Nephron progenitor cell (in vitro differentiated cells): Measurements from ENCODE around the gene SLC16A13.

Source experiments
- DNase-seq: peaks from one replicate; pipeline ENCODE4 v3.0.0; 2021
- H3K27ac Mint-ChIP-seq: 2 replicates; pipeline ENCODE4 v1.8.0; 2021; ENCODE audit warnings: mild to moderate bottlenecking, moderate library complexity, mixed read lengths
- H3K27me3 Mint-ChIP-seq: 2 replicates; pipeline ENCODE4 v1.8.0; 2021; ENCODE audit warnings: mild to moderate bottlenecking, low read depth, mixed read lengths; ENCODE audit not compliant: poor library complexity
- H3K36me3 Mint-ChIP-seq: 2 replicates; pipeline ENCODE4 v1.8.0; 2021; ENCODE audit warnings: low read depth, mixed read lengths
- H3K4me1 Mint-ChIP-seq: 2 replicates; pipeline ENCODE4 v1.8.0; 2021; ENCODE audit warnings: mixed read lengths
- H3K4me3 Mint-ChIP-seq: 2 replicates; pipeline ENCODE4 v1.8.0; 2021; ENCODE audit warnings: mild to moderate bottlenecking, moderate library complexity, mixed read lengths
- H3K9me3 Mint-ChIP-seq: 2 replicates; pipeline ENCODE4 v1.8.0; 2021; ENCODE audit warnings: mild to moderate bottlenecking, moderate library complexity, mixed read lengths
- TF ChIP-seq, protein P1 (sequence below): fragments of 200-600 bp; sonication (generic); IDR thresholded peaks from 2 replicates; pipeline ENCODE4 v1.5.0; 2021; ENCODE audit warnings: antibody characterized with exemption

SLC16A13 gene

DNA sequence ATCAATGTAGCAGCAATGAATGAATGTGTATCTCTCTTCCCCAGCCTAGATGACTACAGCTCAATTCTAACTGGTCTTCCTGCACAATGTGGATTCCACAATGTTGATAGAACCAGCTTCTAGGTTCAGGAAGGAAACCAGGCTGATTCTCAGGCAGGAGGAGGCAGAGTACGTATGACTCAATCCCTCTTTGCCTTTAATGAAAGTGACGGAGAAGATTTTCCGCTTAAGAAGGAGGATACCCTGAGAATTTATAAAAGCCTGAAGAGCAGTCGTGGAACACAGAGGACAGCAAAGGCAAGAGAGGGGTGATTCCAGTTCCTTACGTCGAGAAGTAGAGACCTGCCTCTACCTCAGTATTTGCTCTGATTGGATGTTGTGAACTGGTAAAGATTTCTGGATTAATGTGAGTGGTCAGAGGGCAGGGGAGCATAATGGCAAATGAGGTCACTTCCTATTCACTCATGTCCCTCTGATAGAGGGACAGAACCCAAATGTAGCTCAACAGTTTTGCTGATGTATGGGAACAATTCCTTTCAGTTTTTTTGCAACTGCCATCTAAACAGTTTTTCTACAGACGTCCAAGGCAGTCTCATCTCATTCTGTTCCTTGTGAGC, 23.1 kb downstream of the SLC16A13 start:
- Mint-ChIP-seq H3K36me3 (no peaks in the 10 kb centered on the region), H3K4me3 (no peak overlapping the region), H3K9me3 (no peaks in the 10 kb centered on the region), H3K27me3 (no peaks in the 10 kb centered on the region), H3K4me1 (peaks cover 24% of the 10 kb centered on the region), H3K27ac (peak overlapping the region; percentile 26)
- DNase-seq: no peak
- TF ChIP-seq, protein P1, sequence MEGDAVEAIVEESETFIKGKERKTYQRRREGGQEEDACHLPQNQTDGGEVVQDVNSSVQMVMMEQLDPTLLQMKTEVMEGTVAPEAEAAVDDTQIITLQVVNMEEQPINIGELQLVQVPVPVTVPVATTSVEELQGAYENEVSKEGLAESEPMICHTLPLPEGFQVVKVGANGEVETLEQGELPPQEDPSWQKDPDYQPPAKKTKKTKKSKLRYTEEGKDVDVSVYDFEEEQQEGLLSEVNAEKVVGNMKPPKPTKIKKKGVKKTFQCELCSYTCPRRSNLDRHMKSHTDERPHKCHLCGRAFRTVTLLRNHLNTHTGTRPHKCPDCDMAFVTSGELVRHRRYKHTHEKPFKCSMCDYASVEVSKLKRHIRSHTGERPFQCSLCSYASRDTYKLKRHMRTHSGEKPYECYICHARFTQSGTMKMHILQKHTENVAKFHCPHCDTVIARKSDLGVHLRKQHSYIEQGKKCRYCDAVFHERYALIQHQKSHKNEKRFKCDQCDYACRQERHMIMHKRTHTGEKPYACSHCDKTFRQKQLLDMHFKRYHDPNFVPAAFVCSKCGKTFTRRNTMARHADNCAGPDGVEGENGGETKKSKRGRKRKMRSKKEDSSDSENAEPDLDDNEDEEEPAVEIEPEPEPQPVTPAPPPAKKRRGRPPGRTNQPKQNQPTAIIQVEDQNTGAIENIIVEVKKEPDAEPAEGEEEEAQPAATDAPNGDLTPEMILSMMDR: no peak

DNA sequence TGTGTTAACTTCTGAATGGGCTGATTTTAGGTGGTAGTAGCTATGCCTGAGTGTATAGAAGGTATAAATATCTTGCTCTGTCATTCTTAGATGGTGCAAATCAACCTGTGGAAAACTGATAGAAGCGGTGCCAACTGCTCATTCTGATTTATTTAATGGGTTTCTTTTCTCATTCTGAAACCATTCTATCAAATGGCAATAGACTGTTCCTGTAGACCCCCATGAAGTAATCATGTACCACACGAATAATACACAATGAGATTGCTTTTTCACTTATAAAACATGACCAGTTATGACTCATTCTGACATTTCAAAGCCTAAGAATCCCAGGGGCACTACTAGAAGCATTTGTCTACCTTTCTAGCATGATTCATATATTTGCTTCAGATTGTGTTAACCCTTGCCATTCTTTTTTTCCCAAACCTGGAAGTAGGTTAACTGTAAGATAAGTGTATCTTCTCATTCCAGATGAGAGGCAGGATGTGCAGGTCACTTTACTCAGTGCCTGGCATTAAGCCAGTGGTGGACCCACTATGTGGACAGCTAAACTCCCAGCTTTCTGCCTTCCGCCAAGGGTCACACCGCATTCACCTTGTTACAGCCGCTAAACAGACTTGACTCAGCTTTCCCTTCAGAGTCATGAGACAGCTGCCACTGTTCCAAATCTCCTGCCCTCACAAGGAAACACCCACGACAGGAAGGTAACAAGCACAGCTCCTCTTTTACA, 24.5 kb downstream of the SLC16A13 start:
- no peaks in the 10 kb centered on the region for H3K27me3 Mint-ChIP-seq
- no peaks in the 10 kb centered on the region for H3K9me3 Mint-ChIP-seq
- no peak for DNase-seq
- H3K36me3 Mint-ChIP-seq: no peaks in the 10 kb centered on the region
- TF ChIP-seq, protein P1: no peak
- peaks cover 16% of the 10 kb centered on the region for H3K4me1 Mint-ChIP-seq
- H3K4me3 Mint-ChIP-seq: no peak overlapping the region
- no peak overlapping the region for H3K27ac Mint-ChIP-seq

DNA sequence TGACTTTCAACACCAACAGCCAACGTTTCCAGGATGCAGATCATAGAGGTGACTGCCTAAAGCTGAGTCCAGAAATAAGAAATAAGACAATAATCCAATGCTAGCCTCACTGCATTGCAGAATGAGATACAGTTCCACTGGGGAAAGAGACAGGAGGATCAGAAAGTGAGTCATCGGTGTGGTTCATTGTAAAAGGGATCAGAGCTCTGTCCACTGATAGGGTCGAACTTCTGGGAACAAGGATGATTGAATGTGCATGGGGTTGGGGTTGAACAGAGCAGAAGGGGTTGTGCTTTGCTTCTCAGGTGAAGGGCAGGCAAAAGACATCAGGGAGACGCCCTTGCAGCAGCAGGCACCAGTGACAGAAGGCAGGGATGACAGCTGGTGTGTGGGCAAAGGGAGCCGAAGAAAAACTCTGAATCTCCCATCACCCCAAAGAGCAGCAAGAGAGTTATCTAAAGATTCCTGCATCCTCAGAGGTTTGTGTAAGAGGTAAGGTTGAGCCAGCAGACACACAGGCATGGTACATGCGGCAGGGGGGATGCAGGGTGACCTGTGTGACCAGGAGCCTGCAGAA, 27.8 kb downstream of the SLC16A13 start:
- peaks cover 6% of the 10 kb centered on the region for H3K36me3 Mint-ChIP-seq
- H3K27me3 Mint-ChIP-seq: no peaks in the 10 kb centered on the region
- TF ChIP-seq, protein P1: no peak
- DNase-seq: no peak
- H3K4me1 Mint-ChIP-seq: peaks cover 16% of the 10 kb centered on the region
- H3K9me3 Mint-ChIP-seq: peaks cover 20% of the 10 kb centered on the region
- H3K27ac Mint-ChIP-seq: peak overlapping the region; percentile 14
- no peak overlapping the region for H3K4me3 Mint-ChIP-seq

DNA sequence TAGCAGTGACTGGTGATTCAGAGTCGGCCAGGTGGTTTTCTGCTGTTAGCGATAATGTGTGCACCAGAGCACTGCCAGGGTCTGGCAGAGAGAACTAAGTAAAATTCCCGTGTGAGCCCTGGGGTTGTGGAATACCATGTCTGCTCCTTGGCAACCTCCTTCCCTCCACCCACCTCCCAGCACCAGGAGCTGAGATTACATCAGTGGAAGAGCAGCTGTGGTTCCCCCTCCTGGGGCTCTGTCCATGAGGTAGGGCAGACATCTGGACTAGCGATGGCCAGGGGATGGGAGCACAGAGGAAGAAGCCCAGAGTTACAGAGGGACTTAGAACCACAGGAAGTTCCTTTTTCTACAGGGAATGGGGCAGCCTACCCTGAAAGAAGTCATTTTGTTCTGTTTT, 28.4 kb downstream of the SLC16A13 start:
- H3K27ac Mint-ChIP-seq: no peak overlapping the region

DNA sequence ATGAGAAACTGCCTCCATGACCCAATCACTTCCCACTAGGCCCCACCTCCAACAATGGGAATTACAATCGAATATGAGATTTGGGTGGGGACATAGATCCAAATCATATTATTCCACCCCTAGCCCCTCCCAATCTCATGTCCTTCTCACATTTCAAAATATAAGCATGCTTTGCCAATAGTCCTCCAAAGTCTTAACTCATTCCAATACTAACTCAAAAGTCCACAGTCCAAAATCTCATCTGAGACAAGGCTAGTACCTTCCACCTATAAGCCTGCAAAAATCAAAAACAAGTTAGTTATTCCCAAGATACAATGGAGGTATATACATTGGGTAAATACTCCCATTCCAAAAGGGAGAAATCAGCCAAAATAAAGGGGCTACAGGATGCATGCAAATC, 31.4 kb downstream of the SLC16A13 start:
- TF ChIP-seq, protein P1: no peak
- H3K27me3 Mint-ChIP-seq: peaks cover 4% of the 10 kb centered on the region
- no peak for DNase-seq
- no peak overlapping the region for H3K4me3 Mint-ChIP-seq
- no peak overlapping the region for H3K27ac Mint-ChIP-seq
- peaks cover 28% of the 10 kb centered on the region for H3K9me3 Mint-ChIP-seq
- H3K4me1 Mint-ChIP-seq: peaks cover 16% of the 10 kb centered on the region
- peaks cover 7% of the 10 kb centered on the region for H3K36me3 Mint-ChIP-seq

More for the DNA sequence above, 28.4 kb downstream of the SLC16A13 start:
- peaks cover 16% of the 10 kb centered on the region for H3K4me1 Mint-ChIP-seq
- peaks cover 27% of the 10 kb centered on the region for H3K9me3 Mint-ChIP-seq
- no peak overlapping the region for H3K4me3 Mint-ChIP-seq
- DNase-seq: no peak
- peaks cover 7% of the 10 kb centered on the region for H3K36me3 Mint-ChIP-seq
- TF ChIP-seq, protein P1: no peak
- H3K27me3 Mint-ChIP-seq: no peaks in the 10 kb centered on the region
